ENCODE data around the gene PCP4L1. TPM values are rescaled to one million over a fixed set of nuclear protein-coding genes. Genes with fewer than 3 reads are reported as not detected.

PCP4L1 gene
- polyA plus RNA-seq, 2 of the 4 experiments (the other 2 are of a cell fraction): not detected

DNA sequence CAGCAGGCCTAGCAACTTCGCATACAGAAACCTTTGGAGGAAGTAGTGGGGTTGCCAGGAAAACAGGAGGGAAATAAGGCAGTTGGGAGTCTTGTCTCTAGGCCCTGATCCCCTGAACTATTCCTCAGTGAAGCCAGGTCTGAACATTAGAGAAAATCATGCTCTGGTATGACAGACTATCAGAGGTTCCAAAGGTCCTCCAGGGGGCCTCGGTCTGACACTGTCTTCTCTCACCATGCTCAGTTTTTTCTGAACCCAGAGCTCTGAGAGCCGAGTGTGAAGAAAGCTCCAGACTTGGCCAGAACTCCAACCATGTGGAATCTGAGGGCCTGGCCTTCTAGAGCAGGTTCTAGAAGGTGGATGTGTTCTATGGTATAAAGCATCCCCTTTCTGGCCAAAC is 28.6 kb upstream of the PCP4L1 start:
- H3K4me1 ChIP-seq: peaks cover 13% of the 10 kb centered on the region
- H3K27ac ChIP-seq: no peak overlapping the region
- POLR2A ChIA-PET: no interaction called here
- H3K9me3 ChIP-seq: no peaks in the 10 kb centered on the region
- DNase-seq (ENCODE audit: low read depth in 1 of 2, low spot score in 1 of 2) (no peak), ATAC-seq (no peak), FAIRE-seq (no peak)
- 62% methylated on average over 3 of the region's 3 CpGs for WGBS (ENCODE audit: missing lambda C conversion rate)
- TF ChIP-seq MAFK (IDR thresholded peaks at IDR 0.05; ENCODE audit: partially characterized antibody) (no peak), ZNF302 (CRISPR knock-in tag; IDR thresholded peaks at IDR 0.05) (no peak), KDM1A (IDR thresholded peaks at IDR 0.05; ENCODE audit: low read depth) (no peak), NPAS2 (CRISPR knock-in tag; IDR thresholded peaks at IDR 0.05; ENCODE audit: borderline replicate concordance) (no peak), CTCF (IDR thresholded peaks at IDR 0.05) (no peak), CEBPB (IDR thresholded peaks at IDR 0.05) (no peak), CHD4 (IDR thresholded peaks at IDR 0.05; ENCODE audit: borderline replicate concordance) (no peak), POLR2AphosphoS2 (conservative IDR thresholded peaks at IDR 0.05; ENCODE audit: low read length) (no peak), MAX (IDR thresholded peaks at IDR 0.05) (no peak), EHMT2 (IDR thresholded peaks at IDR 0.05; ENCODE audit: low read depth) (no peak), BCL3 (IDR thresholded peaks at IDR 0.05) (no peak), ELK1 (IDR thresholded peaks at IDR 0.05; ENCODE audit: low read depth, low read length) (no peak), FOSL2 (IDR thresholded peaks at IDR 0.05) (no peak), FOSL2 (CRISPR knock-in tag; IDR thresholded peaks at IDR 0.05) (no peak), TP53 (CRISPR knock-in tag; IDR thresholded peaks at IDR 0.05) (no peak), SMC3 (IDR thresholded peaks at IDR 0.05) (no peak), HOXB5 (CRISPR knock-in tag; IDR thresholded peaks at IDR 0.05) (no peak), NFE2L2 (conservative IDR thresholded peaks at IDR 0.05; ENCODE audit: low read length) (no peak), ZC3H11A (IDR thresholded peaks at IDR 0.05) (no peak)
- TF ChIP-seq, protein P1, sequence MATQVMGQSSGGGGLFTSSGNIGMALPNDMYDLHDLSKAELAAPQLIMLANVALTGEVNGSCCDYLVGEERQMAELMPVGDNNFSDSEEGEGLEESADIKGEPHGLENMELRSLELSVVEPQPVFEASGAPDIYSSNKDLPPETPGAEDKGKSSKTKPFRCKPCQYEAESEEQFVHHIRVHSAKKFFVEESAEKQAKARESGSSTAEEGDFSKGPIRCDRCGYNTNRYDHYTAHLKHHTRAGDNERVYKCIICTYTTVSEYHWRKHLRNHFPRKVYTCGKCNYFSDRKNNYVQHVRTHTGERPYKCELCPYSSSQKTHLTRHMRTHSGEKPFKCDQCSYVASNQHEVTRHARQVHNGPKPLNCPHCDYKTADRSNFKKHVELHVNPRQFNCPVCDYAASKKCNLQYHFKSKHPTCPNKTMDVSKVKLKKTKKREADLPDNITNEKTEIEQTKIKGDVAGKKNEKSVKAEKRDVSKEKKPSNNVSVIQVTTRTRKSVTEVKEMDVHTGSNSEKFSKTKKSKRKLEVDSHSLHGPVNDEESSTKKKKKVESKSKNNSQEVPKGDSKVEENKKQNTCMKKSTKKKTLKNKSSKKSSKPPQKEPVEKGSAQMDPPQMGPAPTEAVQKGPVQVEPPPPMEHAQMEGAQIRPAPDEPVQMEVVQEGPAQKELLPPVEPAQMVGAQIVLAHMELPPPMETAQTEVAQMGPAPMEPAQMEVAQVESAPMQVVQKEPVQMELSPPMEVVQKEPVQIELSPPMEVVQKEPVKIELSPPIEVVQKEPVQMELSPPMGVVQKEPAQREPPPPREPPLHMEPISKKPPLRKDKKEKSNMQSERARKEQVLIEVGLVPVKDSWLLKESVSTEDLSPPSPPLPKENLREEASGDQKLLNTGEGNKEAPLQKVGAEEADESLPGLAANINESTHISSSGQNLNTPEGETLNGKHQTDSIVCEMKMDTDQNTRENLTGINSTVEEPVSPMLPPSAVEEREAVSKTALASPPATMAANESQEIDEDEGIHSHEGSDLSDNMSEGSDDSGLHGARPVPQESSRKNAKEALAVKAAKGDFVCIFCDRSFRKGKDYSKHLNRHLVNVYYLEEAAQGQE (IDR thresholded peaks at IDR 0.05): no peak
- TF ChIP-seq, protein P2, sequence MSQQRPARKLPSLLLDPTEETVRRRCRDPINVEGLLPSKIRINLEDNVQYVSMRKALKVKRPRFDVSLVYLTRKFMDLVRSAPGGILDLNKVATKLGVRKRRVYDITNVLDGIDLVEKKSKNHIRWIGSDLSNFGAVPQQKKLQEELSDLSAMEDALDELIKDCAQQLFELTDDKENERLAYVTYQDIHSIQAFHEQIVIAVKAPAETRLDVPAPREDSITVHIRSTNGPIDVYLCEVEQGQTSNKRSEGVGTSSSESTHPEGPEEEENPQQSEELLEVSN (IDR thresholded peaks at IDR 0.05; ENCODE audit: borderline replicate concordance, low read depth): no peak
- no peak overlapping the region for H3K4me3 ChIP-seq
- CTCF ChIA-PET: interaction anchor here (0.8 to 20.1 kb wide), 15 partner anchors 12 to 154 kb away, joined by 3 to 319 read pairs (median 6); partner anchors contain the start of genes FCER1G and NDUFS2
- H3K4me2 ChIP-seq: no peak overlapping the region

All from A549 (cell line).